Measurements from ENCODE around the gene FAM47E.
"Not testable (repeated sequence)": the region's sequence is repeated elsewhere in the genome, so short reads cannot be mapped to it uniquely, and the experiment has no call there.

Gene FAM47E

DNA sequence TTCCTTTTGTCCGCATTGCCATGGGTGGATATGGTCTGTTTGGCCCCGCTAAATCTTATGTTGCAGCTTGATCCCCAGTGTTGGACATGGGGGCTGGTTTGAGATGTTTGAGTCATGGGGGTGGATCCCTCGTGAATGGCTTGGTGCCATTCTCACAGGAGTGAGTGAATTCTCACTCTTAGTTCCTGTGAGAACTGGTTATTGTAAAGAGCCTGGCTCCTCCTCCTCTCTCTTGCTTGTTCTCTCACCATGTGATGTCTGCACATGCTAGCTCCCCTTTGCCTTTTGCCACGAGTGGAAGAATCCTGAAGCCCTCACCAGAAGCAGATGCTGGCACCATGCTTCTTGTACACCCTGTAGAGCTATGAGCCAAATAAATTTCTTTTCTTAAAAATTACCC is 32.4 kb downstream of the FAM47E start:
- no peak for DNase-seq
- Histone ChIP-seq H3K27ac (no peak overlapping the region), H3K27me3 (replicated peaks) (no peaks in the 10 kb centered on the region), H3K36me3 (replicated peaks) (no peaks in the 10 kb centered on the region), H3K4me3 (ENCODE audit: low read depth, low read length) (no peak overlapping the region)
- no peak for TF ChIP-seq CTCF (IDR thresholded peaks at IDR 0.05; ENCODE audit: low read depth, low read length, missing control alignments)
- in situ Hi-C loops (cut with HindIII; ENCODE audit: low pct_ligation_motif_present, low sequenced_read_pairs): no loop called here

- H3K27ac ChIP-seq; H3K36me3 ChIP-seq (replicated peaks); in situ Hi-C loops (cut with HindIII; ENCODE audit: low pct_ligation_motif_present, low sequenced_read_pairs); DNase-seq; H3K27me3 ChIP-seq (replicated peaks); H3K4me3 ChIP-seq (ENCODE audit: low read depth, low read length): not testable (repeated sequence)
Measured at GRCh38 chr4:76287811-76288210, 36.3 kb downstream of the FAM47E start.

DNA sequence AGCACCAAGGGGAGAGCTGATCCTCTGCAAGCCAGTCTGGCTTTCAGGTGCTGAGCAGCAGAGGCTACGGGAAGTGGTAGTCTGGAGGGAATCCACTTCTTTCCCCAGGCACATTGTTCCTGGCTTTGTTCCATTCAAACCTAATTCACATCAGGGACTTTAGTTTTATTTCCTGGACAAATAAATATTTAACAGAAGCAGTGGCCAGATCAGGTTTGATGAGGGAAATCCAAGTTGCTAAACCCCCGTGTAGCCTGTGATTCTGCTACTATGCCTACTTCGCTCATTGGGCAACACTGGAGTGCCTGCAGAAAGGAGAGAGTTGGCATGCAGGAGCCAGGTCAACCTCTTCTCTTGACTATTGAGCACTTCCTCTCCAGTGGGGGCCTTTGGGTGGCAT is 41.2 kb downstream of the FAM47E start:
- DNase-seq: no peak
- TF ChIP-seq CTCF (IDR thresholded peaks at IDR 0.05; ENCODE audit: low read depth, low read length, missing control alignments): no peak
- in situ Hi-C loops (cut with HindIII; ENCODE audit: low pct_ligation_motif_present, low sequenced_read_pairs): no loop called here

GRCh38 chr4:76293772-76294171 is 42.3 kb downstream of the FAM47E start:
- in situ Hi-C loops (cut with HindIII; ENCODE audit: low pct_ligation_motif_present, low sequenced_read_pairs): no loop called here
- no peak for DNase-seq
- no peaks in the 10 kb centered on the region for H3K27me3 ChIP-seq (replicated peaks)
- no peak overlapping the region for H3K4me3 ChIP-seq (ENCODE audit: low read depth, low read length)
- H3K36me3 ChIP-seq (replicated peaks): no peaks in the 10 kb centered on the region
- TF ChIP-seq CTCF (IDR thresholded peaks at IDR 0.05; ENCODE audit: low read depth, low read length, missing control alignments): no peak
- H3K27ac ChIP-seq: no peak overlapping the region

More for the DNA sequence above, 41.2 kb downstream of the FAM47E start:
- Histone ChIP-seq H3K27me3 (replicated peaks) (no peaks in the 10 kb centered on the region), H3K27ac (no peak overlapping the region), H3K36me3 (replicated peaks) (no peaks in the 10 kb centered on the region), H3K4me3 (ENCODE audit: low read depth, low read length) (no peak overlapping the region)

GRCh38 chr4:76296286-76296820 is 44.8 kb downstream of the FAM47E start:
- no peak overlapping the region for H3K4me3 ChIP-seq (ENCODE audit: low read depth, low read length)
- no peak for DNase-seq
- no peaks in the 10 kb centered on the region for H3K36me3 ChIP-seq (replicated peaks)
- in situ Hi-C loops (cut with HindIII; ENCODE audit: low pct_ligation_motif_present, low sequenced_read_pairs): no loop called here
- no peak overlapping the region for H3K27ac ChIP-seq
- TF ChIP-seq CTCF (IDR thresholded peaks at IDR 0.05; ENCODE audit: low read depth, low read length, missing control alignments): no peak
- no peaks in the 10 kb centered on the region for H3K27me3 ChIP-seq (replicated peaks)

DNA sequence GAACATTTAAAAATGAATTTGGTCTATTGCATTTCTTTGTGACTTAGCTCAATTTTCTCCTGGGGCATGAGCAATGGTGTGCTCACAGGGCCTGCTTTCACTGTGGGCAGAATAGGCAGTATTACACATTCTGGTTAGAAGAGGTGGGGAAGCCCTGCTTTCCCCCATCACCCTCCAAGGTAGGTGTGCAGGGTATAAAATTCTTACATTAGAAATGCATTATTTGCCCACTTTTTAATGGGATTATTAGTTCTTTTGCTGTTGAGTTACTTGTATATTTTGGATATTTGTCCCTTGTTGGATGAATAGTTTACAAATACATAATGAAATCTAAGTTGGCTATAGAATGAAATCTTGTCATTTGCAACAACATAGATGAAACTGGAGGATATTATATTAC is 46.7 kb downstream of the FAM47E start:
- no peak for TF ChIP-seq CTCF (IDR thresholded peaks at IDR 0.05; ENCODE audit: low read depth, low read length, missing control alignments)
- no peak overlapping the region for H3K27ac ChIP-seq
- H3K36me3 ChIP-seq (replicated peaks): no peaks in the 10 kb centered on the region
- no peaks in the 10 kb centered on the region for H3K27me3 ChIP-seq (replicated peaks)
- no peak overlapping the region for H3K4me3 ChIP-seq (ENCODE audit: low read depth, low read length)
- in situ Hi-C loops (cut with HindIII; ENCODE audit: low pct_ligation_motif_present, low sequenced_read_pairs): no loop called here
- no peak for DNase-seq
